ENCODE data around the gene UQCRHL. TPM values are rescaled to one million over a fixed set of nuclear protein-coding genes. Genes with fewer than 3 reads are reported as not detected.

Gene UQCRHL
- total and polyA plus RNA-seq, 2 of the 4 experiments (the other 2 are of a cell fraction) = 1.4 to 2.4 TPM

DNA sequence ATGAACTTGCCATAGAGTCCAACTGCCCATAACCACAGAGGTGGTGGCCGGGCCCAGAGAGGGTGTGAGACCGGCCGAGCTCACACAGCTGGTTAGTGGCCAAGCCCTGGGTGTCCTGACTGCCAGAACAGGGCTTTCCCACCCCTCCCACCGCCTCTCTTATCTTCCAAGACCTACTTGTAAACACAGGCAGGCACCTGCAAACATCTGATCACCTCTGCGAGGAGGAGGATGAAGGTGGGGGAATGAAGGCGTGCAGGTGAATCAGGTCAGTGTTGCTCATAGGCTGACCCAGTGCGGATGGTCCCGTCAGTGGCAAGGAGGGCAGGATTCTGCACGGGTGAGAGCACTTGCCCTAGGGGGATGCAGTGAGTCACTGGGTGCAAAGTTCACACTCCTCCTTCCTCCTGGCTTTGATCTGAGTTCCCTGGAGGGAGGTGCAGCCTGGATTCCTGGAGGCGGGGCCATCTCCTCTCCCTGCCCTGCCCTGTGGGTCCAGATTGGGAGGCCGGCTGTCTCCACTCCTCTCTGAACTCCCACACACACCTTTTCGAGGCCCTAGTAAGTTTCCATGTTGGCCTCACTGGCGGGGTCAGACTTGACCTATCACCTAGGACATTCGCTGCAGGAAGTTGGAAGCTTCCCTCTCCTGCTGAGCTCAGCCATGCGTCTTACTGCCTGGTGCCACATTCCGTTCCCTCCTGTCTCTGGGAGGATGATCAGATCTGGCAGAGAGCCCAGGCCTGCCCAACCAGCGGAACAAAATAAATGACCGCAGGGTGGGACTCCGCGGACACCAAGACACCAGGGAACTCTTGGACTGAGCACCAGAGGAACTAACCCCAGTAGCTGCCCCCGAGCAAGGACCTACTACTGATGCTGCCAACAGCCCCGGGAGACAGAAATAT lies 7.3 kb downstream of the UQCRHL start (continued):
- no peak for TF ChIP-seq RCOR1 (IDR thresholded peaks at IDR 0.05; ENCODE audit: insufficient replicate concordance, low read length)
- TF ChIP-seq MXI1 (IDR thresholded peaks at IDR 0.05; ENCODE audit: borderline replicate concordance, low read depth, low read length) = no peak

Measured in IMR-90 (cell line).